ENCODE data around the gene ALDH5A1.

Gene ALDH5A1

GRCh38 chr6:24576447-24576846, 81.7 kb downstream of the ALDH5A1 start:
- DNase-seq = no peak

- peak; percentile 56 for DNase-seq
Measured at GRCh38 chr6:24581084-24581669, 86.4 kb downstream of the ALDH5A1 start.

- peak; percentile 57 for DNase-seq
Measured at GRCh38 chr6:24583463-24584381, 89.0 kb downstream of the ALDH5A1 start.

GRCh38 chr6:24584382-24584720, 89.6 kb downstream of the ALDH5A1 start:
- DNase-seq = no peak
